ENCODE measurements around the gene EIF5B. TPM values are rescaled to one million over a fixed set of nuclear protein-coding genes. Genes with fewer than 3 reads are reported as not detected.
"Not testable (repeated sequence)": the region's sequence is repeated elsewhere in the genome, so short reads cannot be mapped to it uniquely, and the experiment has no call there.

Gene EIF5B
- total RNA-seq, 1 experiment from 2014 or later: 78.7 TPM

DNA sequence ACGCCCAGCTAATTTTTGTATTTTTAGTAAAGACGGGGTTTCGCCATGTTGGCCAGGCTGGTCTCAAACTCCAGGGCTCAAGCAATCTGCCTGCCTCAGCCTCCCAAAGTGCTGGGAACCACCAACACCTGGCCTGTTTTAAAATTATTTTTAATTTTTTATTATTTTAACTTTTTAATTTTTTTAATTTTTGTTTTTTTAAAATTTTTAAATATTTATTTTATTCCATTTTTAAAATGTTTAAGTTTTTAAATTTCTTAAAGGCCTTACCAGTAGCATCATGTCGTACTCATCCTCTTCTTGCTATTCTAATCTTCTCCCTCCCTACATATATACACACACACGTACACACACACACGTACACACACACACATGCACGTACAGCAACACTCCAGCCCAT, 37.6 kb upstream of the EIF5B start:
- BruUV-seq (replicated peaks): no TSS peak
- no peak for DNase-seq (ENCODE audit: low spot score)
- Histone ChIP-seq H3K4me1 (ENCODE audit: insufficient read depth, low read length, poor library complexity, severe bottlenecking) (no peaks in the 10 kb centered on the region), H3K36me3 (ENCODE audit: insufficient read depth, low read length, poor library complexity, severe bottlenecking) (no peaks in the 10 kb centered on the region), H3K27me3 (replicated peaks; ENCODE audit: insufficient read depth, low read depth, low read length, poor library complexity) (no peaks in the 10 kb centered on the region), H3K4me3 (ENCODE audit: low read depth, low read length, poor library complexity, severe bottlenecking) (no peak overlapping the region), H3K9me3 (ENCODE audit: low read depth, low read length, poor library complexity, severe bottlenecking) (no peaks in the 10 kb centered on the region), H3K27ac (ENCODE audit: low read depth, low read length, poor library complexity, severe bottlenecking) (no peak overlapping the region)
- ChIA-PET POLR2A (ENCODE audit: low non-redundant PET) (no interaction called here), CTCF (no interaction called here)
- no peak for TF ChIP-seq CTCF (conservative IDR thresholded peaks at IDR 0.05; ENCODE audit: low read depth, low read length)
- TF ChIP-seq EZH2 (IDR thresholded peaks at IDR 0.05; ENCODE audit: borderline replicate concordance, low read depth, low read length, poor library complexity, severe bottlenecking): no peak
- intact Hi-C loops (cut with micrococcal nuclease; ENCODE audit: unreplicated experiment): no loop called here

DNA sequence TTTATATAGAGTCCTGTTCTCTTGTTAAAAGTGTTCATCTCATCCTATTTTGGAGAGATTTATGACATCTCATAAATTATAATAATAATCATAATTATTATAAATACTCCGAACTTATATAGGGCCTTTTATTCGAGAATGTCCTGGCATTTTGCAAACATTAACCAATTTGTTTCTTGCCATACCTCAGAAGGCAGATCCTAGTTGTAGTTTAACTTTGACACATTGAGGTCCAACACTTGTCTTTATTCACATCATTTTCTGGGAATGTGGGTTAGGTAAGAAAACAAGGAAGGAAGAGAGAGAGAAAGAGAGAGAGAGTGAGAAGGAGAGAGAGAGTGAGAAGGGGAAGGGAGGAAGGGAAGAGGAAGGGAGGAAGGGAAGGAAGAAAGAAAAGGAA, 36.1 kb upstream of the EIF5B start, which contains the start of gene LYG1:
Gene LYG1, minus strand, starts transcription at position 101 of the 400 bp plus-strand sequence. CDS start 5,527 bp downstream, outside the sequence.
- H3K4me1 ChIP-seq (ENCODE audit: insufficient read depth, low read length, poor library complexity, severe bottlenecking); H3K36me3 ChIP-seq (ENCODE audit: insufficient read depth, low read length, poor library complexity, severe bottlenecking); H3K4me3 ChIP-seq (ENCODE audit: low read depth, low read length, poor library complexity, severe bottlenecking); H3K9me3 ChIP-seq (ENCODE audit: low read depth, low read length, poor library complexity, severe bottlenecking); H3K27ac ChIP-seq (ENCODE audit: low read depth, low read length, poor library complexity, severe bottlenecking); H3K27me3 ChIP-seq (replicated peaks; ENCODE audit: insufficient read depth, low read depth, low read length, poor library complexity); intact Hi-C loops (cut with micrococcal nuclease; ENCODE audit: unreplicated experiment); DNase-seq (ENCODE audit: low spot score); POLR2A ChIA-PET (ENCODE audit: low non-redundant PET); BruUV-seq (replicated peaks); CTCF ChIA-PET: not testable (repeated sequence)

DNA sequence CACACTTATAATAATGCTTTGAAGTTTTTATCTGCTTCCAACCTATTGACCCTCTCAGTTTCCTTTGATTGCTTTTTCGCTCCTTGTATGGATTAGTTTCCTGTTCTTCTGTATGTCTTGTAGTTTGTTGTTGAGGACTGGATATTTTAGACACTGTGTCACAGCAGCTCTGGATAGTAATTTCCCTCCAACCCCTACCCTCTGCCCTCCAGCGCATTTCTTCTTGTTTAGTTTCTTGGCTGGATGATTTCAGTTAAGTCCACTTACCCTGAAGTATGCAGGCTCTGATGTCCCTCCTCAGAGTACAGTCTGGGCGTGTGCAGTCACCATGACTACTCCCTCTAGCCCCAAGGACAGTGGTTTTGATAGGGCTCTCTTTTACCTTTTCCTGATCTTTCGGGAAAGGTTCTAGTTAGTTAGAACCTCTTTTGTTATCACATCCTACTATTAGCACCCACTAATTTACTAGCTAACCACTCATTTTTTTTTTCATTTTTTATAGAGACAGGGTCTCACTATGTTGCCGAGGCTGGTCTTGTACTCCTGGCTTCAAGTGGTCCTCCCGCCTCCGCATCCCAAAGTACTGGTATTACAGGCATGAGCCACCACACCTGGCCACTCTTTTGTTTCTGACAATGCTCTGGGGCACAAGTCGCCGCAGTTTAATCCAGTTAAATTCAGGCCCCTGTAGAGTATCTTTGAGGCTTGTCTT, 19.9 kb upstream of the EIF5B start:
- TF ChIP-seq EZH2 (IDR thresholded peaks at IDR 0.05; ENCODE audit: borderline replicate concordance, low read depth, low read length, poor library complexity, severe bottlenecking) (no peak), CTCF (conservative IDR thresholded peaks at IDR 0.05; ENCODE audit: low read depth, low read length) (no peak)
- no peaks in the 10 kb centered on the region for H3K4me1 ChIP-seq (ENCODE audit: insufficient read depth, low read length, poor library complexity, severe bottlenecking)
- DNase-seq (ENCODE audit: low spot score): no peak
- H3K36me3 ChIP-seq (ENCODE audit: insufficient read depth, low read length, poor library complexity, severe bottlenecking): peaks cover 47% of the 10 kb centered on the region
- intact Hi-C loops (cut with micrococcal nuclease; ENCODE audit: unreplicated experiment): no loop called here
- ChIA-PET CTCF (interaction anchor here (0.6 kb wide), 1 partner anchor 227 kb away, joined by 3 read pairs; no protein-coding TSS in a partner anchor), POLR2A (ENCODE audit: low non-redundant PET) (no interaction called here)
- H3K9me3 ChIP-seq (ENCODE audit: low read depth, low read length, poor library complexity, severe bottlenecking): no peaks in the 10 kb centered on the region
- H3K4me3 ChIP-seq (ENCODE audit: low read depth, low read length, poor library complexity, severe bottlenecking): no peak overlapping the region
- H3K27ac ChIP-seq (ENCODE audit: low read depth, low read length, poor library complexity, severe bottlenecking): no peak overlapping the region
- no peaks in the 10 kb centered on the region for H3K27me3 ChIP-seq (replicated peaks; ENCODE audit: insufficient read depth, low read depth, low read length, poor library complexity)
- no TSS peak for BruUV-seq (replicated peaks)

GRCh38 chr2:99317873-99318200, 19.4 kb upstream of the EIF5B start:
- H3K9me3 ChIP-seq (ENCODE audit: low read depth, low read length, poor library complexity, severe bottlenecking); intact Hi-C loops (cut with micrococcal nuclease; ENCODE audit: unreplicated experiment); BruUV-seq (replicated peaks); DNase-seq (ENCODE audit: low spot score); POLR2A ChIA-PET (ENCODE audit: low non-redundant PET); H3K4me1 ChIP-seq (ENCODE audit: insufficient read depth, low read length, poor library complexity, severe bottlenecking); H3K27me3 ChIP-seq (replicated peaks; ENCODE audit: insufficient read depth, low read depth, low read length, poor library complexity); CTCF ChIA-PET; H3K4me3 ChIP-seq (ENCODE audit: low read depth, low read length, poor library complexity, severe bottlenecking); H3K27ac ChIP-seq (ENCODE audit: low read depth, low read length, poor library complexity, severe bottlenecking): not testable (repeated sequence)
- peaks cover 52% of the 10 kb centered on the region for H3K36me3 ChIP-seq (ENCODE audit: insufficient read depth, low read length, poor library complexity, severe bottlenecking)
